ENCODE data around the gene TNFRSF8.

DNA sequence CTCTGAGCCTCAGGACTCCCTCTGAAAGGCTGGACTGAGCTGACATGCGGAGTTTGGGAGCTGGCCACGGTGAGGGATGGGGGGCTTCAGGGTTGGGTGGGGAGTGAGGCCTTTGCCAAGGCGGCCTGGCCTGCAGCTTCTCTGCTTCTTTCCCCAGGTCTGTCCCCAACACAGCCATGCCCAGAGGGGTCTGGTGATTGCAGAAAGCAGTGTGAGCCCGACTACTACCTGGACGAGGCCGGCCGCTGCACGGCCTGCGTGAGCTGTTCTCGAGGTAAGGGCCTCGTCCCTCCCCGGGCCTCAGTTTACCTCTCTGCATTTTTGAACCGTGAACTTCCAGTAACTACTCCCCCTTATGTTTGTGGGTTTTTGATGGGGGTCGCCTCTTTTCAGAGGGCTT, 48.6 kb downstream of the TNFRSF8 start:
- TF ChIP-seq, protein P1, sequence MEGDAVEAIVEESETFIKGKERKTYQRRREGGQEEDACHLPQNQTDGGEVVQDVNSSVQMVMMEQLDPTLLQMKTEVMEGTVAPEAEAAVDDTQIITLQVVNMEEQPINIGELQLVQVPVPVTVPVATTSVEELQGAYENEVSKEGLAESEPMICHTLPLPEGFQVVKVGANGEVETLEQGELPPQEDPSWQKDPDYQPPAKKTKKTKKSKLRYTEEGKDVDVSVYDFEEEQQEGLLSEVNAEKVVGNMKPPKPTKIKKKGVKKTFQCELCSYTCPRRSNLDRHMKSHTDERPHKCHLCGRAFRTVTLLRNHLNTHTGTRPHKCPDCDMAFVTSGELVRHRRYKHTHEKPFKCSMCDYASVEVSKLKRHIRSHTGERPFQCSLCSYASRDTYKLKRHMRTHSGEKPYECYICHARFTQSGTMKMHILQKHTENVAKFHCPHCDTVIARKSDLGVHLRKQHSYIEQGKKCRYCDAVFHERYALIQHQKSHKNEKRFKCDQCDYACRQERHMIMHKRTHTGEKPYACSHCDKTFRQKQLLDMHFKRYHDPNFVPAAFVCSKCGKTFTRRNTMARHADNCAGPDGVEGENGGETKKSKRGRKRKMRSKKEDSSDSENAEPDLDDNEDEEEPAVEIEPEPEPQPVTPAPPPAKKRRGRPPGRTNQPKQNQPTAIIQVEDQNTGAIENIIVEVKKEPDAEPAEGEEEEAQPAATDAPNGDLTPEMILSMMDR (conservative IDR thresholded peaks at IDR 0.05; ENCODE audit: low read depth, low read length): no peak
- TF ChIP-seq EZH2 (IDR thresholded peaks at IDR 0.05; ENCODE audit: low read length, unreplicated experiment): no peak
